ENCODE results near the gene FAM185A. TPM values are rescaled to one million over a fixed set of nuclear protein-coding genes. Genes with fewer than 3 reads are reported as not detected.

The FAM185A gene
- total and polyA plus RNA-seq, 8 donors: 5.3 to 35.0 (median 10.3) TPM

DNA sequence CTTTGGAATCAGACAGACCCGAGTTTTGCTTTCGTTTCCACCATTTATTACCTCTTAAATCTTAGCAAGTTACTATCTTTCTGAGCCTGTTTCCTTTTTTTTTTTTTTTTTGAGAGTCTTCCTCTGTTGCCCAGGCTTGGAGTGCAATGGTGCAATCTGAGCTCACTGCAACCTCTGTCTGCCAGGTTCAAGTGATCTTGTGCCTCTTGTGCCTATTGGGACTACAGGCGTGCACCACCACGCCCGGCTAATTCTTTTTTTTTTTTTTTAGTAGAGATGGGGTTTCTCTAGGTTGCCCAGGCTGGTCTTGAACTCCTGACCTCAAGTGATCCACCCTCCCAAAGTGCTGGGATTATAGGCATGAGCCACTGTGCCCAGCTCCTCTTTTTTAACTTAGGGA, 84.5 kb downstream of the FAM185A start:
- TF ChIP-seq, protein P1, sequence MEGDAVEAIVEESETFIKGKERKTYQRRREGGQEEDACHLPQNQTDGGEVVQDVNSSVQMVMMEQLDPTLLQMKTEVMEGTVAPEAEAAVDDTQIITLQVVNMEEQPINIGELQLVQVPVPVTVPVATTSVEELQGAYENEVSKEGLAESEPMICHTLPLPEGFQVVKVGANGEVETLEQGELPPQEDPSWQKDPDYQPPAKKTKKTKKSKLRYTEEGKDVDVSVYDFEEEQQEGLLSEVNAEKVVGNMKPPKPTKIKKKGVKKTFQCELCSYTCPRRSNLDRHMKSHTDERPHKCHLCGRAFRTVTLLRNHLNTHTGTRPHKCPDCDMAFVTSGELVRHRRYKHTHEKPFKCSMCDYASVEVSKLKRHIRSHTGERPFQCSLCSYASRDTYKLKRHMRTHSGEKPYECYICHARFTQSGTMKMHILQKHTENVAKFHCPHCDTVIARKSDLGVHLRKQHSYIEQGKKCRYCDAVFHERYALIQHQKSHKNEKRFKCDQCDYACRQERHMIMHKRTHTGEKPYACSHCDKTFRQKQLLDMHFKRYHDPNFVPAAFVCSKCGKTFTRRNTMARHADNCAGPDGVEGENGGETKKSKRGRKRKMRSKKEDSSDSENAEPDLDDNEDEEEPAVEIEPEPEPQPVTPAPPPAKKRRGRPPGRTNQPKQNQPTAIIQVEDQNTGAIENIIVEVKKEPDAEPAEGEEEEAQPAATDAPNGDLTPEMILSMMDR (IDR thresholded peaks at IDR 0.05): no peak
- TF ChIP-seq POLR2AphosphoS5 (IDR thresholded peaks at IDR 0.05) (no peak), EP300 (IDR thresholded peaks at IDR 0.05) (no peak), POLR2A (IDR thresholded peaks at IDR 0.05) (no peak)
- H3K9me3 ChIP-seq: no peaks in the 10 kb centered on the region
- peaks cover 0 to 17% (median 9%) of the 10 kb centered on the region in 4 donors for H3K4me1 ChIP-seq
- no peak overlapping the region for H3K4me3 ChIP-seq
- H3K27ac ChIP-seq: no peak overlapping the region
- H3K27me3 ChIP-seq: no peaks in the 10 kb centered on the region
- WGBS, 5 donors: 90 to 100% (median 95%) methylated on average over 5 of the region's 5 CpGs
- DNase-seq: no peak
- peaks cover 0 to 20% (median 12%) of the 10 kb centered on the region in 4 donors for H3K36me3 ChIP-seq
- intact Hi-C loops (cut with DNase I; ENCODE audit: low total_unique reads): no loop called here

DNA sequence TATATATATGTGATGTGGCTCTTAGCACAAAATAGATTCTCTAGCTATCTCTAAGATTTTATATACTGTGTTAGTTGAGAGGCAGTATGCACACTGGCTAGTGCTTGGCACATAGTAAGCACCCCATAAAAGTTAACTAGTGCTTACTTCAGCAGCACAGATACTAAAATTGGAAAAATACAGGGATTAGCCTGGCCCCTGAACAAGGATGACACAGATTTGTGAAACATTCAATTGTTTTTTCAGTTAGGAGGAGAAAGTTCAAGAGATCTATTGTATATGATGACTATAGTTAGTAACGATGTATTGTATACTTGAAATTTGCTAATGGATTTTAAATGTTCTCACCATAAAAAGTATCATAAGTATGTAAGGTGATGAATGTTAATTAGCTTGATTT, 85.7 kb downstream of the FAM185A start:
- no peak for DNase-seq
- peaks cover 0 to 17% (median 9%) of the 10 kb centered on the region in 4 donors for H3K4me1 ChIP-seq
- 74 to 93% (median 89%) methylated on average over 1 of the region's 1 CpG for WGBS, 5 donors
- no peak overlapping the region for H3K27ac ChIP-seq
- TF ChIP-seq POLR2AphosphoS5 (IDR thresholded peaks at IDR 0.05): no peak
- no peak for TF ChIP-seq EP300 (IDR thresholded peaks at IDR 0.05)
- no peak for TF ChIP-seq POLR2A (IDR thresholded peaks at IDR 0.05)
- TF ChIP-seq, protein P1 (IDR thresholded peaks at IDR 0.05): no peak
- no peaks in the 10 kb centered on the region for H3K9me3 ChIP-seq
- intact Hi-C loops (cut with DNase I; ENCODE audit: low total_unique reads): no loop called here
- H3K36me3 ChIP-seq: peaks cover 0 to 10% (median under 1%) of the 10 kb centered on the region in 4 donors
- H3K4me3 ChIP-seq: no peak overlapping the region
- H3K27me3 ChIP-seq: no peaks in the 10 kb centered on the region

DNA sequence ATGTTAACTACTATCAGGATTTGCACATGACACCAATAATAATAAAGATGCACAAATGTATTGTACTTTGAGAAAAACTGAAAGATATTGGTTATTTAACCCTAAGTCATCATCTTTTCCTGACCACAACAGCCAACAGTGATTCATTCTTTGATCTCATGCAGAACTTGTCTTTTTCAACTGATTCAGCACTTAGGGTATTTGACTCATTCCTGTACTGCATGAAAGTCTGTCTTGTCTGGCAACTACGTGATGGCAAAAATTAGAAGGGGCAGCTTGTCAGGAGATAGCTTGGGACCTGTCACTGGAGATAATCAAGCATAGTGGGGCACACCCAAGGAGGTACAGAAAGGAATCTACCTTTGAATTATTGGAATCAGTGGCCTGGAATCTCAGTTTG, 86.2 kb downstream of the FAM185A start:
- WGBS, 5 donors: 54 to 84% (median 70%) methylated on average over 1 of the region's 1 CpG
- intact Hi-C loops (cut with DNase I; ENCODE audit: low total_unique reads): no loop called here
- peaks cover 0 to 16% (median 9%) of the 10 kb centered on the region in 4 donors for H3K4me1 ChIP-seq
- DNase-seq: no peak
- peaks cover 0 to 8% (median 0%) of the 10 kb centered on the region in 4 donors for H3K36me3 ChIP-seq
- H3K4me3 ChIP-seq: no peak overlapping the region
- TF ChIP-seq EP300 (IDR thresholded peaks at IDR 0.05): no peak
- TF ChIP-seq, protein P1 (IDR thresholded peaks at IDR 0.05): no peak
- TF ChIP-seq POLR2AphosphoS5 (IDR thresholded peaks at IDR 0.05): no peak
- no peak for TF ChIP-seq POLR2A (IDR thresholded peaks at IDR 0.05)
- no peak overlapping the region for H3K27ac ChIP-seq
- no peaks in the 10 kb centered on the region for H3K9me3 ChIP-seq
- H3K27me3 ChIP-seq: no peaks in the 10 kb centered on the region

DNA sequence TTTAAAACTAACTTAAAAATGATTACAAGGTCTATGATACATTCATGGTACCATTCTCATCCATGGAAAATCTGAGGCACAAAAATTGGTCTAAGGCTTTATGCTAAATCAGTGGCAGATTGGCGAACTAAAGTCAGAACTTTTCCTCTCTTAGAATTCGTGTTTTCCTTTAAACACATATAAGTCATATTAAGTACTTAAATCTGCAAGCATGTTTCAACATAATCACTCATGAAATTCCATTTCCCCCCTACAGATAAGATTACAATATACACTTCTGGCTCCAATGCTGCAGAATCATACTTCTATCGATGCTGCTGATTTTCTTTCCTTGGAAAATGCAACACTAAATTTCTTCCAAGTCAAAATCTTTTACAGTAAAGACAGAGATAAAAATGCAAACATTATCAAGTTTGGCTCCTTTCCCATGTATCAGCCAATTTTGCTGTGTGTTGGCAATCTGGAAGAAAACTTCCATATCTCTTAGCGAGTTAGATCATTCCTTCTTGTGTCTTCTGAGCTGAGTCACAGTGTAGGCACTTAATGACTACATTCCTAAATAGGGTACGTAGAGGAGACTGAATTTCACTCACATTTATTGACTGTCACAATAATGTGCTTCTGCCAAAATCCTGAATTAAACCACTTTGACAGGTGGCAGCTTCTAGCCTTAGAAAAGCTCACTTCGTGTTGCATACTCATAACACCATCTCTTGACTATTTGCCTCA, 87.6 kb downstream of the FAM185A start:
- H3K9me3 ChIP-seq: no peaks in the 10 kb centered on the region
- no peak overlapping the region for H3K4me3 ChIP-seq
- WGBS, 5 donors: 50 to 57% (median 52%) methylated on average over 6 of the region's 6 CpGs
- peaks cover 0 to 13% (median 8%) of the 10 kb centered on the region in 4 donors for H3K4me1 ChIP-seq
- peak in 1 of 2 donors; percentile 64 for DNase-seq
- no peaks in the 10 kb centered on the region for H3K27me3 ChIP-seq
- H3K27ac ChIP-seq: no peak overlapping the region
- H3K36me3 ChIP-seq: no peaks in the 10 kb centered on the region
- intact Hi-C loops (cut with DNase I; ENCODE audit: low total_unique reads): no loop called here
- TF ChIP-seq POLR2A (IDR thresholded peaks at IDR 0.05) (no peak), POLR2AphosphoS5 (IDR thresholded peaks at IDR 0.05) (no peak), EP300 (IDR thresholded peaks at IDR 0.05) (no peak)
- TF ChIP-seq, protein P1 (IDR thresholded peaks at IDR 0.05): no peak

All from stomach (tissue), 9 donors.